ENCODE results near the gene PSMB8.

The PSMB8 gene

GRCh38 chr6:32803416-32803815, 40.4 kb downstream of the PSMB8 start:
- no peak for TF ChIP-seq CTCF (IDR thresholded peaks at IDR 0.05; ENCODE audit: low read depth, low read length, missing control alignments)
- H3K4me3 ChIP-seq (ENCODE audit: low read depth, low read length): no peak overlapping the region
- no peak for DNase-seq (ENCODE audit: low read depth)

- no peak for TF ChIP-seq CTCF (IDR thresholded peaks at IDR 0.05; ENCODE audit: low read depth, low read length, missing control alignments)
- no peak overlapping the region for H3K4me3 ChIP-seq (ENCODE audit: low read depth, low read length)
- DNase-seq (ENCODE audit: low read depth): no peak
These were observed 44.1 kb downstream of the PSMB8 start for GRCh38 chr6:32799740-32800139.

- H3K4me3 ChIP-seq (ENCODE audit: low read depth, low read length): no peak overlapping the region
- no peak for TF ChIP-seq CTCF (IDR thresholded peaks at IDR 0.05; ENCODE audit: low read depth, low read length, missing control alignments)
- no peak for DNase-seq (ENCODE audit: low read depth)
These were observed 44.7 kb downstream of the PSMB8 start for GRCh38 chr6:32799168-32799567.

GRCh38 chr6:32796848-32797776, 46.7 kb downstream of the PSMB8 start:
- peak; percentile 82 for TF ChIP-seq CTCF (IDR thresholded peaks at IDR 0.05; ENCODE audit: low read depth, low read length, missing control alignments)
- peak overlapping the region; percentile 26; the same call in 1 of the 2 replicates for H3K4me3 ChIP-seq (ENCODE audit: low read depth, low read length)
- DNase-seq (ENCODE audit: low read depth): no peak

GRCh38 chr6:32794510-32794909, 49.3 kb downstream of the PSMB8 start:
- DNase-seq (ENCODE audit: low read depth): no peak
- H3K4me3 ChIP-seq (ENCODE audit: low read depth, low read length): no peak overlapping the region
- no peak for TF ChIP-seq CTCF (IDR thresholded peaks at IDR 0.05; ENCODE audit: low read depth, low read length, missing control alignments)

GRCh38 chr6:32792901-32793435, 50.9 kb downstream of the PSMB8 start:
- no peak for DNase-seq (ENCODE audit: low read depth)
- TF ChIP-seq CTCF (IDR thresholded peaks at IDR 0.05; ENCODE audit: low read depth, low read length, missing control alignments): no peak
- no peak overlapping the region for H3K4me3 ChIP-seq (ENCODE audit: low read depth, low read length)
